Measurements from ENCODE around the gene INPP5F. TPM values are rescaled to one million over a fixed set of nuclear protein-coding genes. Genes with fewer than 3 reads are reported as not detected.

Gene INPP5F
- total RNA-seq, 1 experiment from 2014 or later, result 46.3 TPM

DNA sequence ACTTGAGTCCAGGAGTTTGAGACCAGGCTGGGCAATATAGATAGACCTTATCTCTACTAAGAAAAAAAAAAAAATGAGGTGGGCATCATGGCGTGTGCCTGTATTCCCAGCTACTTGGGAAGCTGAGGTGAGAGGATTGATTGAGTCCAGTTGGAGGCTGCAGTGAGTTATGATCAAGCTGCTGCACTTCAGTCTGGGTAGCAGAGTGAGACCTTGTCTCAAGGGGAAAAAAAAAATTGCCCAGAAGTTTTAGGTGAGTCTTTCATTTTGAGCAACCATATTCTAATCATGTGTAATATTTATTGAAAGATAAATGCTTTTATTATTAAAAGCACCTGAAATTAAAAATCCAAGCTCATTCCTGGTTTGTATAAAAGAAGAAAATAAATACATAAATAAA is 13.1 kb downstream of the INPP5F start:
- Histone ChIP-seq H3K27ac (no peak overlapping the region), H3K27me3 (replicated peaks) (no peaks in the 10 kb centered on the region), H3K36me3 (no peaks in the 10 kb centered on the region), H3K9me3 (replicated peaks) (no peaks in the 10 kb centered on the region), H3K4me1 (replicated peaks) (peaks cover 34% of the 10 kb centered on the region), H3K4me3 (no peak overlapping the region)
- no peak for DNase-seq (ENCODE audit: low read depth in 1 of 2, low spot score in 2 of 2)

DNA sequence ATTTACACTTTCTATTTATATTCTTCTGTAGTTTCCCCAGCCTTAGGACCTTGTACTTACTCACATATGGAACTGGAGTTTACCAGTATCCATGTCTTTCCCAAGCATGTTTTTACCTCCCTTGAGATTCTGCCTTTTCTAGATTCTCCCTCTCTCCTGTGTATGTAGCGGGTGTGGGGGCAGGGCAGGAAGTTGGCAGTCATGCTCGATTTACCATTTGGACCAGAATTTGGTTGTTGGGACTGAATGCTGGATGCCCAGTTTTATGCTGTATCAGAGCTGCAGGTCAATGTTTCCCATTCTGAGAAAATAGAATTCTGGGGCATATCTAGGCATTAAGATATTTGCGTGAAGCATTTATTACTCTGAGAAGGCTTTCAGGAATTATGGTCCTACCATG is 14.2 kb downstream of the INPP5F start:
- Histone ChIP-seq H3K4me1 (replicated peaks) (peaks cover 24% of the 10 kb centered on the region), H3K36me3 (no peaks in the 10 kb centered on the region), H3K4me3 (no peak overlapping the region), H3K27ac (no peak overlapping the region), H3K27me3 (replicated peaks) (no peaks in the 10 kb centered on the region), H3K9me3 (replicated peaks) (no peaks in the 10 kb centered on the region)
- no peak for DNase-seq (ENCODE audit: low read depth in 1 of 2, low spot score in 2 of 2)

DNA sequence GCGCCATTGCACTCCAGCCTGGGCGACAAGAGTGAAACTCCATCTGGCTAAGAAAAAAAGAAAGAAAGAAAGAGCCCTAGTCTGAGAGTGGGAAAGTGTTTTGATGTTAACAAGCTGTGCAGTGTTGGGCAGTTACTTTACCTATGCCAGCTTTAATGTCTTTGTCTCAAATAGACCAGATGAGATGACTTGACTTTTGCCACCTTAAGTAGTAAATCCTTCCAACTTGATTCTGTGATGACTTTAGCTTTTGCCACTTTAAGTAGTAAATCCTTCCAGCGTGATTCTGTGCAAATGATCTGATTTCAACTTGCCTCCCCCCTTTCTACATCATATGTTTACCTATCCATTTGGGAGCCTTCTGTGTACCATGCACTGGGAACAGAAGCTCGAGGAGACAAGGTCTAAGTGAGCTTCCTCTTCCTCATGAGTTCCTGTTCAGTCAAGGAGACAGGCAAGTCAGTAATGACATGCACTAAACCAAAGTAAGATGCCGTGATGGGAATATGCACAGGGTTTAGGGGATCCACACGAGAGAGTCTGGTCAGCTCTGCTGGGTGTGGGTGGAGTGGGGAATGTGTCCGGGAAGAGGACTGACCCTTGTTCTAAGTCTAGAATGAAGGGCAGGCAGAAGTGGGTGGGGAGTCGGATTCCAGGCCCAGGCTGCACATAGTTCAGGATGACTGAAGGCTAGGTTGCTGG is 17.2 kb downstream of the INPP5F start:
- DNase-seq (ENCODE audit: low read depth in 1 of 2, low spot score in 2 of 2), result no peak
- no peak overlapping the region for H3K4me3 ChIP-seq
- no peaks in the 10 kb centered on the region for H3K36me3 ChIP-seq
- H3K27ac ChIP-seq, result no peak overlapping the region
- H3K9me3 ChIP-seq (replicated peaks), result no peaks in the 10 kb centered on the region
- peaks cover 5% of the 10 kb centered on the region for H3K4me1 ChIP-seq (replicated peaks)
- no peaks in the 10 kb centered on the region for H3K27me3 ChIP-seq (replicated peaks)

DNA sequence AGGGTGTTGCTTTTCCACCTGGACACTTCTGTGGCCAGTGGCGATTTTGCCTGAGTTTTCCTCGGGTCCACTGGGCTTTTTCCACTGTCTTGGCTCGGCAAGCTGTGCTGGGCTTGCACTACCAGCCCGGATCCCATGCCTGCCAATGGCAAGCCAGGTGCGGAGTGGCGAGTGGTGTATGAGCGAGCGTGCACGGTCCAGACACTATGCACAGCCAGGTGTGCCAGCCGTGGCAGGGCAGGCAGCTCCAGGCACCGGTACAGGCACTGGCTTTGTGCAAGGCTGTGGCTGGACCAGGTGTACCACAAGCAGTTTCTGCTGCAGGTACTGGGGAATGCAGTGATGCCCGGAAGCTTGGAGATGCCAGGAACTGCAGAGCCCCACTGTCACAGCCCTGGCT is 22.1 kb downstream of the INPP5F start:
- no peak for DNase-seq (ENCODE audit: low read depth in 1 of 2, low spot score in 2 of 2)
- Histone ChIP-seq H3K4me1 (replicated peaks) (peaks cover 15% of the 10 kb centered on the region), H3K36me3 (0 out of 2 replicates have a peak, but pooled peaks cover 2% of the 10 kb centered on the region), H3K27me3 (replicated peaks) (no peaks in the 10 kb centered on the region), H3K9me3 (replicated peaks) (no peaks in the 10 kb centered on the region), H3K27ac (no peak overlapping the region), H3K4me3 (no peak overlapping the region)

DNA sequence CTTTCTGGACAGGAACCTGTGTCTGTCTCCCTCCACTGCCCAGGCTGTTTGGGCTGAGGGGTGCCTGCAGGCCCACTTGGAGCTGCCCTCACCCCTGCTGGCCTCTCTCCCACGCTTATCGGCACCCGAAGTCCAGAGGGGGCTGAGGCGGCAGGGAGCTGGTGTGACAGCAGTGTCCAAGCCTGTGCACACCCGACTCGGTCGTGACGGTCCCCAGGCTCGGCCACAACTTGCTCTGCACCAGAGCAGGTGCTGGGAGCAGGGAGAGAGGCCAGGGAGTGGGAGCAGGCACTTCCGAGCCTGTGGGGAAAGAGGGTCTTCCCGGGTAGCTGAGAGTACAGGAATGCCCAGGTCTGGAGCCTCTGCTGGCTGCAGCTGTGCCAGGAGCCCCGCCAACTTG is 23.0 kb downstream of the INPP5F start:
- no peak for DNase-seq (ENCODE audit: low read depth in 1 of 2, low spot score in 2 of 2)
- Histone ChIP-seq H3K4me3 (no peak overlapping the region), H3K27me3 (replicated peaks) (no peaks in the 10 kb centered on the region), H3K27ac (no peak overlapping the region), H3K4me1 (replicated peaks) (peaks cover 22% of the 10 kb centered on the region), H3K9me3 (replicated peaks) (no peaks in the 10 kb centered on the region), H3K36me3 (0 out of 2 replicates have a peak, but pooled peaks cover 2% of the 10 kb centered on the region)

DNA sequence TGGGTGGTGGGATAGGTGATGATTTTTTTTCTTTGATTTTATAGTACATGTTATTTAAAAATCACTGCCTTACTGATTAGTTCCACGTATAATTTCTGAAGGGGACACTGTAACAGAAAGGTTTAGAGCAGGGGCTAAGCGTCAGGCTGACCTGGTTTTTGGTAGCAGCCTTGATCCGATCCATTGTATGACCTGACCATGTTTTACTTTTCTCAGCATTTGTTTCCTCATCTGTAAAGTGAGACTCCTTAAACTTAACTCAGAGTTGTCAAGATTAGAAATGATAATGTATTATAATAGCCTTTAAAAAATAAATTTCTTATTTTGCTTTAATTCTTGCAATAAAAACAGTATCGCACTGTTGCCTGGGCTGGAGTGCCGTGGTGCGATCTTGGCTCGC is 23.6 kb downstream of the INPP5F start:
- H3K36me3 ChIP-seq, result 0 out of 2 replicates have a peak, but pooled peaks cover 2% of the 10 kb centered on the region
- no peak overlapping the region for H3K27ac ChIP-seq
- no peak for DNase-seq (ENCODE audit: low read depth in 1 of 2, low spot score in 2 of 2)
- H3K9me3 ChIP-seq (replicated peaks), result no peaks in the 10 kb centered on the region
- no peaks in the 10 kb centered on the region for H3K27me3 ChIP-seq (replicated peaks)
- H3K4me3 ChIP-seq, result no peak overlapping the region
- H3K4me1 ChIP-seq (replicated peaks), result peaks cover 27% of the 10 kb centered on the region

DNA sequence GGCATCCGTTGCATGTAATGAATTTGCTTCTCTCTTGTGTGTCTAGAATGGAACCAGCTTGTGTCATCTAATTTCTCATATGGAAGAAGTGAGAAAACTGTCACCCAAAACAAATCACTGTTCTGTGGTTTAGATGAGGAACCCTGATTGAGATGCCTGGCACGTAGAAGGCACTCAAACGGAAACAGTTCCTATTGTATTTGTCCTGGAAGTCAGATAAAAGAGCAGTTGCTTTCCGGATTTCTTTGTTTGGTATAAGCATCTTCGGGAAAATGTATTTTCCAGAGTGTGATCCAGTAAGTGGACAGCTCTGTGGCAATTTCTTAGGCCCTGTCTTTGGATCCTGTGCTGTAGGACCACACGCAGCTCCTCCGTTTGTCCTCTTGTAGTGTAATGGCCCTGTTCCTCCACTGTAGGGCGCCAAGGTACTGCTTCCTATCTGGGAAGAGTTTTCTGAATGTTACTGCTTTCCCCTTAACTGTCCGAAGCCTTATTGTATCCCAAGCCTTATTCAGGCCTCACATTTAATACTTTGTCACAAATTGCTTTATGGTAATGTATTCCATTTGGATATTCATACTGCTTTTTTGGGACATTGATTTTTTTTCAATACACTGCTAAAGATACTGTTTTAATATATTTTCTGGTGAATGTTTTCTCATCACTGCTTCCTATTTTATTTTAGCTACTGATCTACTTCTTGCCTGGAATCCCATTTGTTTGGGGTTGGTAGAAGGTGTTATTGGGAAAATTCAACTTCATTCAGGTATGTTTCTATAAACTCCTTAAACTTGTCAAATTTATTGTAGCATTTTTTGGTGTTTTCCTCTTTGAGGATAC is 24.8 kb downstream of the INPP5F start:
- Histone ChIP-seq H3K27me3 (replicated peaks) (no peaks in the 10 kb centered on the region), H3K27ac (peak overlapping the region; percentile 27), H3K9me3 (replicated peaks) (no peaks in the 10 kb centered on the region), H3K36me3 (peaks cover 4% of the 10 kb centered on the region; the same call in 1 of the 2 replicates), H3K4me3 (no peak overlapping the region), H3K4me1 (replicated peaks) (peaks cover 37% of the 10 kb centered on the region)
- peak; percentile 82 to 83 for DNase-seq (ENCODE audit: low read depth in 1 of 2, low spot score in 2 of 2)

DNA sequence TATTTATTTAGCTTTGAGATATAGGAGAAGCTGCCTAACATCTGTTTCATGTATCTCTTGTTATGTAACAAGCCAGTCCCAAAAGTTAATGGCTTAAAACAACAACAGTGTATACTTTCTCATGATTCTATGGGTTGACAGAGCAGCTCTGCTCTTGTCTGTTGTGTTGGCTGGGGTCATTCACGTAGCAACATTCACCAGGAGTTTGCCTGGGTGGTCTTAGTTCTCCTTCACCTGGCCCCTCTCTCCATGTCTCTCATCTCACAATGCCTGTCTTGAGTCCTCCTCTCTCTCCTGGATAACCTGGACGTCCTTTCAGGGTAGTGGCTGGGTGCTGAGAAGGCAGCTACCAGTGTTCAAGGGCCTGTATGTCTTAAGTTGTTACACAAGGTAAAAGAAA is 27.5 kb downstream of the INPP5F start:
- Histone ChIP-seq H3K4me3 (no peak overlapping the region), H3K36me3 (peaks cover 6% of the 10 kb centered on the region; the same call in 1 of the 2 replicates), H3K27ac (no peak overlapping the region), H3K27me3 (replicated peaks) (no peaks in the 10 kb centered on the region), H3K4me1 (replicated peaks) (peaks cover 46% of the 10 kb centered on the region), H3K9me3 (replicated peaks) (no peaks in the 10 kb centered on the region)
- DNase-seq (ENCODE audit: low read depth in 1 of 2, low spot score in 2 of 2), result no peak

DNA sequence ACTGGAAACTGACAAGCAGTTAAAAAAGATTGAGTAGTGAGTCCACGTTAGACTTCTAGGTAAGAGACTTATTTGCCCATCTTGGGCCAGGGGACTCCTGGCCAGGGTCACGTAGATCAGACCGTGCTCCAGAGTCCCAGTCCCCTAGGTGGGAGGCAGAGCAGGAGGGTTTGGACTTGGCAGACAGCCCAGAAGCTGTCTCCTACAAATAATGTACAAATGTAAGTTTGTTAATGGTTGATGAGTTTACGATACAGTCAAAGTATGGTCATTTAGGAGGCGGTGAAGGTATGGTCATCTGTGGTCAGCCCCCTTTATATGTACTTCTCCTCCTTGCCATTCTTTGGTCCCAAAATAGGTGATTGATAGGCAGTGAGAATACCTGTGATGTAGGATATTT is 28.2 kb downstream of the INPP5F start:
- Histone ChIP-seq H3K4me1 (replicated peaks) (peaks cover 51% of the 10 kb centered on the region), H3K27ac (no peak overlapping the region), H3K4me3 (no peak overlapping the region), H3K36me3 (peaks cover 6% of the 10 kb centered on the region; the same call in 1 of the 2 replicates), H3K9me3 (replicated peaks) (no peaks in the 10 kb centered on the region), H3K27me3 (replicated peaks) (no peaks in the 10 kb centered on the region)
- no peak for DNase-seq (ENCODE audit: low read depth in 1 of 2, low spot score in 2 of 2)

DNA sequence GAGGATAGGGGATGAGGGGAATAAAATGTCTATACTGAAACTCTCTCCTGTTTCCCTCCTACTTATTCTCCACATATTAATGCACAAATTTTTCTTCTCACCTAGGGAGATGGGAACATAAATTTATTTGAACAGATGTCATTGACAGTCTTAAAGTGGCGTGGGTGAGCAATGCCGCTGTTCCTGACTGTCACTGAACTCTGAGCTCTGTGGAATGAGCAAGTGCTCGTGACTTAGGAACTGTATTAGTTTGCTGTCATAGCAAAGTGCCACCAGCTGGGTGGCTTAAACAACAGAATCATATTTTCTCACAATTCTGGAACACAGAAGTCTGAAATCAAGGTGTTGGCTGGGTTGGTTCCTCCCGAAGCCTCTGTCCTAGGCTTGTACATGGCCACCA is 29.1 kb downstream of the INPP5F start:
- DNase-seq (ENCODE audit: low read depth in 1 of 2, low spot score in 2 of 2), result no peak
- Histone ChIP-seq H3K27me3 (replicated peaks) (no peaks in the 10 kb centered on the region), H3K4me3 (no peak overlapping the region), H3K36me3 (peaks cover 6% of the 10 kb centered on the region; the same call in 1 of the 2 replicates), H3K9me3 (replicated peaks) (no peaks in the 10 kb centered on the region), H3K27ac (peak overlapping the region; percentile 31), H3K4me1 (replicated peaks) (peaks cover 60% of the 10 kb centered on the region)

DNA sequence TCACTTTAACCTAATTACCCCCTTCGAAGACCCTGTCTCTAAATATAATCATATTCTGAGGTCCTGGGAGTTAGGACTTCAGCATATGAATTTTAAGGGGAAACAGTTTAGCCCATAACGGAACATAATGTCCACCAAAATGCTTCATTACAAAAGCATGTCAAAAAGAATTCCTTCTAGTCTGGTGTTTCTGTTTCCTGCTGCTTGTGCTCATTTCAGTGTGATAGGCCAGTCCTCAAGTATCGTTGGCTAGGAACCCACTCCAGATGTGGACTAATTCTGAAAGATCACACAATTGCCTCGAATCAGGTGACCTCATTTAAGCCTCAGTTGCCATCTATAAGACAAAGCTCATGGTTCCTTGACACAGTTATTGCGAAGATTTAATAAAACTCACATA is 29.6 kb downstream of the INPP5F start:
- H3K36me3 ChIP-seq, result peaks cover 6% of the 10 kb centered on the region; the same call in 1 of the 2 replicates
- no peak for DNase-seq (ENCODE audit: low read depth in 1 of 2, low spot score in 2 of 2)
- H3K4me3 ChIP-seq, result no peak overlapping the region
- H3K4me1 ChIP-seq (replicated peaks), result peaks cover 61% of the 10 kb centered on the region
- H3K27ac ChIP-seq, result peak overlapping the region; percentile 31
- H3K9me3 ChIP-seq (replicated peaks), result no peaks in the 10 kb centered on the region
- H3K27me3 ChIP-seq (replicated peaks), result no peaks in the 10 kb centered on the region

DNA sequence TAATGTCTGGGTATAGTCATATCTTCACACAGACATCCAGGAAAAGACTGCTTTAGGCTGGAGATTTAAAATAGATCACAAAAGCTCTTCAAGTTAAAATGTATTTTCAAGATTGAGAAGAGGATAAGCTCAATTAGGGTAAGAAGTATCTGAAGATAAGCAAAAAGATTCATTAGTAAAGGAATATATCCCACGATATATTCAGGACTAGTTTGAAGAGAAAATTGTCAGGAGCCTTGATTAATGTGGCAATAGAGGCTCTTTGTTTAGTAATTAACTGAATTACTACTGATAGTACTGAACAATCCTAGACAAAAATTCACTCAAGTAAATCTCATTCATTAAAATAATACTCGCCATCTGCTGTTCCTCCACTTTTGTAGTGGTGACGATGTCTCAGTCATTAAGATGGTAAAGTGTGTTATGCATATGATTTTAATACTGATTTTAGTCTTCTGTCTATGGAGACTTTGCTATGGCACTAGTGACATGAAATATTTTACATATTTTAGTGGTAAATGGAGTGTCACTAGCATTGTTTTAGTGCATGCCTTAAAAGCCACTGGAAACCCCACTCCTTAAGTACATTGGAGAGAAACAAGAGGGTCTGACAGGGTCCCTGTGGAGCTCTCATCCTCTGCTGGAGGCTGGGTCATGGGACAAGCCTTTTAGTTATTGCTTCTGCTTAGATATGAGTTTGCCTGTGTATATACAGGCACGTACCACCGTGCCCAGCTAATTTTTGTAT is 32.8 kb downstream of the INPP5F start:
- Histone ChIP-seq H3K9me3 (replicated peaks) (no peaks in the 10 kb centered on the region), H3K27me3 (replicated peaks) (no peaks in the 10 kb centered on the region), H3K36me3 (peaks cover 4% of the 10 kb centered on the region; the same call in 1 of the 2 replicates), H3K27ac (no peak overlapping the region), H3K4me1 (replicated peaks) (peaks cover 74% of the 10 kb centered on the region), H3K4me3 (no peak overlapping the region)
- DNase-seq (ENCODE audit: low read depth in 1 of 2, low spot score in 2 of 2), result no peak

DNA sequence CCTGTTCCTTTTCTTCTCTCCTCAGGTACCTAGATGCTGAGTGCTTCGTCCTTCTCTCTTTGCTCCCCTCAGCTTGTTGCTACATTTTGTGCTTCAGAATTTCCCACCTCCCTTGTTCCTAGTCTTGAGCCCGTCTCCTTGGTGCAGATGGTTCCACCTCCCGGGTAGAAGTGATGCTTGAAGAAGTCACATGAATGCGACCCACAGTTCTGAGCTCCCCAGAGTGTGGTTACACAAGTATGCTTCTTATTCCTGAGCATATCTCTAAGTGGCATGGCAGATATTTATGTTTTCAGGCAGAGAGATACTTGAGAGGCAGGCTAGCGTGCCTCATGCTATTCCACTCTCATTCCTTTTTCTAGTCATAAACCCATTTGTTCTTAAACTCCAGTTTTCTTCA is 34.0 kb downstream of the INPP5F start:
- Histone ChIP-seq H3K4me1 (replicated peaks) (peaks cover 66% of the 10 kb centered on the region), H3K27me3 (replicated peaks) (no peaks in the 10 kb centered on the region), H3K36me3 (peaks cover 4% of the 10 kb centered on the region; the same call in 1 of the 2 replicates), H3K9me3 (replicated peaks) (no peaks in the 10 kb centered on the region), H3K4me3 (no peak overlapping the region), H3K27ac (no peak overlapping the region; the same call in 1 of the 2 replicates)
- no peak for DNase-seq (ENCODE audit: low read depth in 1 of 2, low spot score in 2 of 2)
